Measurements from ENCODE around the gene XBP1. TPM values are rescaled to one million over a fixed set of nuclear protein-coding genes. Genes with fewer than 3 reads are reported as not detected.

The XBP1 gene
- 174 and 244 TPM in 2 replicates for total RNA-seq

DNA sequence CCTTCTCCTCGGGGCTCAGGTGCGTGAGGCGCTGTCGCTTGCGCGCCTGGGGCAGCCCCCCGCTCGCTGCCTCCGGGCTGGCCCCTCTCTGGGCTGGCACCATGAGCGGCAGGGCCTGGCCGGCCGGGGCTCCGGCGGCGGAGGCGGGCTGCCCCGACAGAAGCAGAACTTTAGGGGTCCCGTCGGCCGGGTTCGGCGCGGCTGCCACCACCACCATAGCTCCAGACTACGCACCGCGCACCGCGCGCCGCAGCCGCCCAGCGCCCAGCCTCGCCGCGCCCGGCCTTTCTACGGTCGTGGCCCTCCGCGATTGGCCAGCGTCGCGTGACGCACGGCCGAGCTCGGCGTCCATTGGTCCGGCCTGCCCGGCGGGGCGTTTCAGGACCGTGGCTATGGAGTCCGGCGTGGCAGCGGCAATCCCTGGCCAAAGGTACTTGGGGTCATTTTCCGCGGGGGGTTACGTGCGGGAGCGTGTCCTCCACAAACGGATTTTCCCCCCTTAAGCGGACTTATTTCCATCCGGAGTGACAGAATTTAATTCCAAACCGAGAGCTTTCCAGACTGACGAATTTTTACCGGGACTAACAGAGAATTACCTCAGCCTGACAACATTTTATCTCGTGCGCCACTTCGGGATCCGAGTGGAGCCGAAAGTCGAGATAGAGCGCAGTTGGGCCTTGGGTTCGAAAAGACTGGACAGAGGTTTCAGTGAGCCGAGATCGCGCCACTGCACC is at the start of gene XBP1:
Gene XBP1 (minus strand): TSS at position 262 of the 734 bp plus-strand sequence.

GRCh38 chr22:28772633-28773460 is 27.5 kb downstream of the XBP1 start, which contains the start of gene CCDC117:
Gene CCDC117 (plus strand): TSS chr22:28772695. CDS start chr22:28772850, 155 bp downstream.

Other genes starting within 250 kb of the XBP1 start
- 26.1 and 27.5 TPM in 2 replicates for gene TTC28, start 120.7 kb downstream of the XBP1 start, total RNA-seq
- 23.2 and 26.8 TPM in 2 replicates for gene CHEK2, start 58.7 kb downstream of the XBP1 start, total RNA-seq
- gene HSCB, start 58.5 kb downstream of the XBP1 start, total RNA-seq: 9.4 and 14.6 TPM in 2 replicates
- 19.0 and 23.3 TPM in 2 replicates for gene CCDC117, start 27.9 kb downstream of the XBP1 start, total RNA-seq
- 2.4 and 4.8 TPM in 2 replicates for gene ZNRF3, start 83.0 kb upstream of the XBP1 start, total RNA-seq

Data from smooth muscle cell of the umbilical artery (primary cell).